ENCODE data around the gene TBC1D9. TPM values are rescaled to one million over a fixed set of nuclear protein-coding genes. Genes with fewer than 3 reads are reported as not detected.
A peak's percentile ranks its signal among the peaks of the same experiment; 100 is the strongest.

Gene TBC1D9
- total RNA-seq, 1 donor from 2014 or later, result 15.9 TPM

DNA sequence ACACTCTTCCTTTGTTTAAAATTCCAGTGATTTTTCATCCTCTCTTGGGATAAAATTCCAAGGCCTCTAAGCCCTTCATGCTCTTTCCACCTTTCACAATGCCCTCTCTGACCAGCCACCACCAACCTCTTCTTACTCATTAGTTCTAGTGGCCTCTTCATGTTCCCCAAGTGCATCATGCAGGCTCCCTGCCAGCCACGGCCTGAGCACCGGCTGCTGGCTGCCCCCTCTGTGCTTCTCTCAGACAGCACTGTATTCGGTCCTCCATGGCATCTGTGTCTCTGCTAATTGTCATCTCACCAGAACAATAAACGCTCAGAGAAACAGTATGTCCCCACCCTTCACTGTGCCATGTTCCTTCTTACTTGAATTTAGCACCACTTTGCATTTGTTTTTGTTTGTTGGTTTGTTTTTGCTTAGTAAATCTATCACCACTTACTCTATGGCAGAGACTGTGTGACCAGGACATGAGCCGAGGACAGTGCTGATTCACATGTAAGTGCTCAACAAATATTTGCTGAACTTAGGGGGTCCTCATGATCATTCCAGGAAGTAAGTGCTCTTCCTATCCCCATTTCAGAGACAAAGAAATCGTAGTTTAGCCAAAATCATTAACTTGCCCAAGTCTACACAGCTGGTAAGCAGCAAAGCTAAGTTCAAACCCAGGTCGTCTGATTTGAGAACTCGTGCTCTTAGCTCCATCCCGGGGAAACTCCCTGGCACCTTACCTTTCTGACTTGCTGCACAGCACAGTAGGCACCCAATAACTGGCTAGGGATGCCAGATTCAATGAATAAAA is 110.4 kb downstream of the TBC1D9 start:
- no peaks in the 10 kb centered on the region for H3K9me3 Mint-ChIP-seq
- peaks cover 6% of the 10 kb centered on the region for H3K36me3 Mint-ChIP-seq (ENCODE audit: low read depth)
- no peaks in the 10 kb centered on the region for H3K27me3 Mint-ChIP-seq (ENCODE audit: low read depth)
- peak overlapping the region; percentile 0 for H3K27ac Mint-ChIP-seq (ENCODE audit: unreplicated experiment)
- H3K4me1 Mint-ChIP-seq, result peaks cover 15% of the 10 kb centered on the region
- H3K4me3 Mint-ChIP-seq, result no peak overlapping the region
- no peak for DNase-seq (ENCODE audit: low read depth, low spot score)
- TF ChIP-seq, protein P1, sequence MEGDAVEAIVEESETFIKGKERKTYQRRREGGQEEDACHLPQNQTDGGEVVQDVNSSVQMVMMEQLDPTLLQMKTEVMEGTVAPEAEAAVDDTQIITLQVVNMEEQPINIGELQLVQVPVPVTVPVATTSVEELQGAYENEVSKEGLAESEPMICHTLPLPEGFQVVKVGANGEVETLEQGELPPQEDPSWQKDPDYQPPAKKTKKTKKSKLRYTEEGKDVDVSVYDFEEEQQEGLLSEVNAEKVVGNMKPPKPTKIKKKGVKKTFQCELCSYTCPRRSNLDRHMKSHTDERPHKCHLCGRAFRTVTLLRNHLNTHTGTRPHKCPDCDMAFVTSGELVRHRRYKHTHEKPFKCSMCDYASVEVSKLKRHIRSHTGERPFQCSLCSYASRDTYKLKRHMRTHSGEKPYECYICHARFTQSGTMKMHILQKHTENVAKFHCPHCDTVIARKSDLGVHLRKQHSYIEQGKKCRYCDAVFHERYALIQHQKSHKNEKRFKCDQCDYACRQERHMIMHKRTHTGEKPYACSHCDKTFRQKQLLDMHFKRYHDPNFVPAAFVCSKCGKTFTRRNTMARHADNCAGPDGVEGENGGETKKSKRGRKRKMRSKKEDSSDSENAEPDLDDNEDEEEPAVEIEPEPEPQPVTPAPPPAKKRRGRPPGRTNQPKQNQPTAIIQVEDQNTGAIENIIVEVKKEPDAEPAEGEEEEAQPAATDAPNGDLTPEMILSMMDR (conservative IDR thresholded peaks at IDR 0.05), result no peak

DNA sequence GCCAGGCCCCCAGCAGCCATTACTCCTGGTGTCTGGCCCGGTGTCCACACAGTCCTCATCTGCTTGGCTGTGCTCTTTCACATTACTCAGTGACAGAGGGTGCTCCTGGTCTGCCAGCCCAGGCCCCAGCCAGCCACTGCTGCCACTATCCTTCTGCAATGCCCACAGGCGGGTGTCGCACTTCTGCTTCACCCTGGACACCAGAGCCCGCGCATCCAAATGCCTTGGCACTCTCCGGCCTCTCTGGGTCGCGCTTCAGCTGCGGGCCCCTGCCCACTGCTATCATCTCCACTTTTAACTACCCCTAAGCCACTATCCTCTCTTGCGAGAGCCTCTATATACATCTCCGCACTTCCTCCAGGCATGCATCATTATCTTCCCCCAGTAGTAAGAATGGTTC is 111.0 kb downstream of the TBC1D9 start:
- H3K4me3 Mint-ChIP-seq, result no peak overlapping the region
- TF ChIP-seq, protein P1 (conservative IDR thresholded peaks at IDR 0.05), result no peak
- no peaks in the 10 kb centered on the region for H3K9me3 Mint-ChIP-seq
- no peaks in the 10 kb centered on the region for H3K27me3 Mint-ChIP-seq (ENCODE audit: low read depth)
- H3K36me3 Mint-ChIP-seq (ENCODE audit: low read depth), result peaks cover 6% of the 10 kb centered on the region
- DNase-seq (ENCODE audit: low read depth, low spot score), result no peak
- H3K27ac Mint-ChIP-seq (ENCODE audit: unreplicated experiment), result no peak overlapping the region
- H3K4me1 Mint-ChIP-seq, result peaks cover 15% of the 10 kb centered on the region

DNA sequence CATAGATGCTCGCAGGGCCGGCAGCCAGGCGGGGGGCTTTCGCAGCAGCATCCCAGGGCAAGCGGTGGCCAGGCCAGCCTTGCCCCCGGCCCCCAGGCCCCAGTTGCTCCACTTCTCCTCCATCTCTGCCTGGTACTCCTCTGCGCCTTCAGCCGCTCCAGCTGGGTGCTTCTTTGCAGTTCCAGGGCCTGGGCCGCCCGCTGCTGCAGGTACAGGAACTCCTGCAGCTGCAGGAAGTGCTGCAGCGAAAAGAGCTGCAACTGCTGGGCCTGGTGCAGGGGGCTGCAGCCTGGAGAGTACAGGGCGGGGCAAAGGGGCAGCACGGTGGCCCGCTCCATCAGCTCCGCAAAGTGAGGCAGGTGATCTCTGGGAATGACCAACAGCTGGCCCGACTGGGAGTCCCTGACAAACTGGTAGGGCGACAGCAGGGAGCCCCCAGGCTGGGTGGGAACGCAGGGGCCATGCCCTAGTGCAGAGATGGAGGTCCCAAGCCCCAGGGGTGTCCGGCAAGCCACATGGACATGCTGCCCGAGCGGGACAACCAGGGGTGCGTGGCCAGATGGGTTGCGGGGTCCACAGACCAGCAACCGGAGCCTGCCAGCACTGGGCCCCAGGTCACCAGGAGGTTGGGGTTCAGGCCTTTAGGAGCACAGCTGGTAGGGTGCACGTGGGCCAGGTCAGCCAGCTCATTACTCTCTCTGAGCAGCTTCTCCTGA is 111.6 kb downstream of the TBC1D9 start:
- TF ChIP-seq, protein P1 (conservative IDR thresholded peaks at IDR 0.05), result no peak
- H3K9me3 Mint-ChIP-seq, result no peaks in the 10 kb centered on the region
- no peak for DNase-seq (ENCODE audit: low read depth, low spot score)
- H3K36me3 Mint-ChIP-seq (ENCODE audit: low read depth), result peaks cover 6% of the 10 kb centered on the region
- H3K27ac Mint-ChIP-seq (ENCODE audit: unreplicated experiment), result no peak overlapping the region
- no peak overlapping the region for H3K4me3 Mint-ChIP-seq
- H3K27me3 Mint-ChIP-seq (ENCODE audit: low read depth), result no peaks in the 10 kb centered on the region
- peaks cover 15% of the 10 kb centered on the region for H3K4me1 Mint-ChIP-seq

DNA sequence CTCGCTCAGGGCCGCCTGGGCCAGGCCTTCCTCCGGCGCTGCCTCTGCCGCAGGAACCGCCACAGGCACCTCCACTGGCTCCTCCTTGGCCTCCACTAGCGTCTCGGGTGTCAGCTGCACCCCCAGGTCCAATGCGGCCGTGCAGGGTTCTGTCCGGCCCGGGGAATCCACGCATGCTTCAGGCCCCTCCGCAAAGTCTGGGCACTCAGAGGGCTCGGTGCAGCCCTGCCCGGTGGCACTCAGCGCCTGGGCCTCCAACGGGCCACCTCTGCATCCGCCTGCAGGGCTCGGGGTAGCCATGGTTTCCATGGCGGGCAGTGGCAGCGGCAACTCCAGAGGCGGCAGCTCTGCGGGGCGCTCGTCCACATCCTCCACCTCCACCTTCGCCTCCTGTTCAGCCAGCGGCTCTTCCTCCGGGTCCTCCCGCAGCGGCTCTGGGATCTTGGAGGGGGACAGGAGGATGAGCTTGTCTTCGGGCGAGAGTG is 112.6 kb downstream of the TBC1D9 start:
- H3K4me3 Mint-ChIP-seq, result no peak overlapping the region
- no peaks in the 10 kb centered on the region for H3K27me3 Mint-ChIP-seq (ENCODE audit: low read depth)
- DNase-seq (ENCODE audit: low read depth, low spot score), result no peak
- TF ChIP-seq, protein P1 (conservative IDR thresholded peaks at IDR 0.05), result no peak
- H3K36me3 Mint-ChIP-seq (ENCODE audit: low read depth), result peaks cover 2% of the 10 kb centered on the region
- H3K27ac Mint-ChIP-seq (ENCODE audit: unreplicated experiment), result no peak overlapping the region
- H3K9me3 Mint-ChIP-seq, result no peaks in the 10 kb centered on the region
- H3K4me1 Mint-ChIP-seq, result peaks cover 15% of the 10 kb centered on the region

DNA sequence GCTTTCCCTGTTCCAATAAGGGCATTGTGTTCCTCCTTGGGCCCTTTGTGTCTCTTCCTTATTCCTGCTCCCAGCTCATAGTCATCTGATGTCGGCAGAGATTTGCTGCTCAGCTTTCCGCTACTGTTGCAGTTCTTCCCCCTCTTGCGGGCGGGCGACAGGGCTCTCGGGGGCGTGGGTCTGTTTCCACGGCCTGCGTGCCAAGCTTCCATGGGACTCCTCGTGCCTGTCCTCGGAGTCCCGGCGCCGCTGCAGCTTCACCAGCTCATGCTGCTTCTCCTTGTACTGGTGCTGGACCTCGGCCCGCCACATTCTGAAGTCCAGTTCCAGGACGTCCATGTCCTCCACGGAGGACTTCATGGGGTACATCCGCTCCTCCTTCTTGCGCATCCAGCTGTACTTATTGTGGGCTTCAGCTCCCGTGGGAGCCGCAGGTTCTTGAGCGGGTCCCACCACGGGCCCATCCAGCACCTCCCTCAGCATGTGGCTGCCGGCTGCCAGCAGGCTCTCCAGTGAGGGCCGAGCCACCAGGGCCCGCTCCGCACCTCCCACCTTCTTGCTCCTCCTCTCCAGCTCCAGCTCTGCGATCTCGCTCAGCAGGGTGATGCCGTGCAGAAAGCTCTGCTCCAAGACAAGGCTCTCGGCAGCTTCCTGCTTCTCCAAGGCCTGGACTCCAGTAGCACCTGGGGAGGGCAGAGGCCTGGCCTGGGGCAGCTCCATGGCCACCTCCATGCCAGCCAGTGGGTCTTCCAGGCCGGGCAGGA is 113.3 kb downstream of the TBC1D9 start:
- H3K4me3 Mint-ChIP-seq, result no peak overlapping the region
- H3K4me1 Mint-ChIP-seq, result peaks cover 15% of the 10 kb centered on the region
- no peaks in the 10 kb centered on the region for H3K9me3 Mint-ChIP-seq
- TF ChIP-seq, protein P1 (conservative IDR thresholded peaks at IDR 0.05), result no peak
- H3K27me3 Mint-ChIP-seq (ENCODE audit: low read depth), result no peaks in the 10 kb centered on the region
- H3K27ac Mint-ChIP-seq (ENCODE audit: unreplicated experiment), result peak overlapping the region; percentile 58
- peaks cover 2% of the 10 kb centered on the region for H3K36me3 Mint-ChIP-seq (ENCODE audit: low read depth)
- DNase-seq (ENCODE audit: low read depth, low spot score), result no peak

Data from neural crest cell (in vitro differentiated cells).